Uterus (tissue), 4 donors: ENCODE measurements around the gene LETM1. TPM values are rescaled to one million over a fixed set of nuclear protein-coding genes. Genes with fewer than 3 reads are reported as not detected.

ENCODE experiments used
- DNase-seq, 2 donors: peaks; one replicate each; pipeline ENCODE4 v3.0.0-alpha.2; 2019 to 2020
- H3K27ac ChIP-seq, 2 donors: fragments of 200-600 bp; sonication (generic); 1 replicate in 1 of 2; 2 replicates in 1 of 2; pipeline ENCODE4 v1.5.1; 2016 to 2018
- H3K27me3 ChIP-seq, 2 donors: fragments of 200-600 bp; sonication (generic); one replicate each; pipeline ENCODE4 v1.5.1; 2018 to 2019; ENCODE audit warnings: control low read depth in 1 of 2
- H3K36me3 ChIP-seq, 2 donors: fragments of 200-600 bp; sonication (generic); one replicate each; pipeline ENCODE4 v1.5.1; 2019; ENCODE audit warnings: control low read depth in 1 of 2
- H3K4me1 ChIP-seq, 2 donors: fragments of 200-600 bp; sonication (generic); one replicate each; pipeline ENCODE4 v1.5.1; 2018 to 2019; ENCODE audit warnings: control low read depth in 1 of 2
- H3K4me3 ChIP-seq, 2 donors: fragments of 200-600 bp; sonication (generic); 1 replicate in 1 of 2; 2 replicates in 1 of 2; pipeline ENCODE4 v1.5.1; 2018 to 2019; ENCODE audit warnings: mild to moderate bottlenecking in 1 of 2
- H3K9me3 ChIP-seq, 2 donors: fragments of 200-600 bp; sonication (generic); one replicate each; pipeline ENCODE4 v1.5.1; 2019; ENCODE audit warnings: control low read depth in 1 of 2
- CTCF ChIP-seq, 4 experiments: fragments of 200-600 bp in 2 of 4; fragments of 450-650 bp in 2 of 4; sonication (generic) in 2 of 4; IDR thresholded peaks; one replicate each; pipeline ENCODE4 v1.5.1; 2016 to 2019; ENCODE audit warnings: antibody characterized with exemption in 4 of 4, mild to moderate bottlenecking in 2 of 4, moderate library complexity in 1 of 4
- POLR2A ChIP-seq, 2 donors: fragments of 450-650 bp; IDR thresholded peaks; one replicate each; pipeline ENCODE4 v1.6.1; 2016; ENCODE audit warnings: antibody characterized with exemption in 2 of 2, mild to moderate bottlenecking in 1 of 2, moderate library complexity in 1 of 2
- intact Hi-C: fragments of 100-400 bp; cut with DNase I; formaldehyde crosslinking; loops from one replicate; pipeline ENCODE4 v1.15.1; 2023; ENCODE audit warnings: low total_unique reads
- total RNA-seq, 4 donors: library from RNA; depleted of rRNA in 3 of 4; stranded (reverse); fragments of >200 nt in 3 of 4; gene quantifications; one replicate each; pipeline versions ENCODE4 v1.1.0 to v1.2.4, GENCODE V29; 2014 to 2023
- donor health status: DM: yes; HTN: yes; CAD: no.

Gene LETM1
- total RNA-seq, 4 donors from 2014 or later: 12.4 to 44.3 (median 31.3) TPM

DNA sequence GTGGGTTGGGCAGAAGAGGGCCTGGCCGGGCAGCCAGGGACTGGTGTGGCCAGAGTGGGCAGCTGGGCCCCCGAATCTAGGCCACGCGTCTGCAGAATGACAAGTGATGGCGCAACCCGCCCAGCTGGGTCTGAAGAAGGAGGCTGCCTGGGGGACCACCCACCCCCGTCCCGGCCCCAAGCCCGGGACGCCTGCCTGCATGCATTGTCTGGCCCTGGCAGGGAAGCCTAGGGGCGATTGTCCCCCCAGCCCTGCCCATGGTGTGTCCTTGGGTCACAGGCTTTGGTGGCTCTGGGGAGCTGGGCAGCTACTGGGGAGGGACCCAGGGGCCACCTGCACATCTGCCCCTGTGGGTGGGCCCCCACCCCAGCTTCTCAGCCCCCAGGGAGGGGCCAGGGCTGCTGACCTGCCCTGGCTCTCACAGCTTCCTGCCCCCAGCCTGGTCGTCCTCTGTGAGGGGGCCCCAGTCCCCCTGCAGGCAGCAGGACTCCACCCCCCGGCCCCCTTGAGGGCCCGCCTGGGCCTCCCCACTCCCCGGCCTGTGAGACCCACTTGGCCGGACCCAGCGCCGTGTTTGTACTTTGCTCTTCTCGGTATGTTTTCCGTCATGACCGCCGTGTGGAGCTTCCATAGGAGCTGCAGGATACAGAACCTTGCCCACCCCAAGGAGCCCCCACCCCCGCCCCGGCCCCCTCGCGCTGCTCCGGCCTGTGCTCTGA lies 57.9 kb downstream of the LETM1 start:
- H3K27me3 ChIP-seq: peaks cover 15 to 16% of the 10 kb centered on the region in 2 donors
- H3K4me3 ChIP-seq: no peak overlapping the region
- peaks cover 0 to 17% of the 10 kb centered on the region in 2 donors for H3K4me1 ChIP-seq
- no peak for DNase-seq
- H3K27ac ChIP-seq: no peak overlapping the region
- no peaks in the 10 kb centered on the region for H3K36me3 ChIP-seq
- intact Hi-C loops: no loop called here
- H3K9me3 ChIP-seq: no peaks in the 10 kb centered on the region
- no peak for TF ChIP-seq POLR2A (IDR thresholded peaks at IDR 0.05)
- TF ChIP-seq CTCF (IDR thresholded peaks at IDR 0.05): no peak

DNA sequence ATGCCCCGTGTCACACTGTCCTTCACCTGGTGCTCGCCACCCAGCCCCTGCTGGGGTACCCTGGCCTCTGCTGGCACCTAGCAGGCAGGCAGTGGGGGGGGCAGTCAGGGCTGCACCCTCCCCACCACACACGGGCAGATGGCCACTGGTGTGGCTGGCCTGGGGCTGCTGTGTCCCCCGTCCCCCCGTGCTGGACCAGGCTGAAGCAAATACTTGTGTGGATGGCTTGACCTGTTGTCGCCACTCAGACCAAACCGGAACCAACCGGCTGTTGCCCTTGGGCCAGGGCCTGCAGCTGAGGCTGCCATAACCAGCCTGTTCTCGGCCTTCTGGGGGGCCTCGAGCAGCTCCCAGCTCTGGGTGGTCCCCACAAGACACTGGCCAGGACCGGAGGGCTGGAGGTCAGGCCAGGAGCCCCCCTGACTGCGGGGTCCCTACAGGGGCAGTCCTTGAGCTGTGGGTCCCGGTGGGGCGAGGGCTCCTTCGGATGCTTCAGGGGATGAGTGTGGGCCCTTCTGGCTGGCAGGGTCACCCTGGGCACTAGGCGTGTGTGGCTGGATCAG lies 58.6 kb downstream of the LETM1 start:
- intact Hi-C loops: no loop called here
- no peaks in the 10 kb centered on the region for H3K9me3 ChIP-seq
- H3K27ac ChIP-seq: no peak overlapping the region
- H3K4me1 ChIP-seq: peaks cover 0 to 17% of the 10 kb centered on the region in 2 donors
- no peak for DNase-seq
- TF ChIP-seq CTCF (IDR thresholded peaks at IDR 0.05): no peak
- TF ChIP-seq POLR2A (IDR thresholded peaks at IDR 0.05): no peak
- peaks cover 15 to 16% of the 10 kb centered on the region in 2 donors for H3K27me3 ChIP-seq
- H3K36me3 ChIP-seq: no peaks in the 10 kb centered on the region
- no peak overlapping the region for H3K4me3 ChIP-seq

DNA sequence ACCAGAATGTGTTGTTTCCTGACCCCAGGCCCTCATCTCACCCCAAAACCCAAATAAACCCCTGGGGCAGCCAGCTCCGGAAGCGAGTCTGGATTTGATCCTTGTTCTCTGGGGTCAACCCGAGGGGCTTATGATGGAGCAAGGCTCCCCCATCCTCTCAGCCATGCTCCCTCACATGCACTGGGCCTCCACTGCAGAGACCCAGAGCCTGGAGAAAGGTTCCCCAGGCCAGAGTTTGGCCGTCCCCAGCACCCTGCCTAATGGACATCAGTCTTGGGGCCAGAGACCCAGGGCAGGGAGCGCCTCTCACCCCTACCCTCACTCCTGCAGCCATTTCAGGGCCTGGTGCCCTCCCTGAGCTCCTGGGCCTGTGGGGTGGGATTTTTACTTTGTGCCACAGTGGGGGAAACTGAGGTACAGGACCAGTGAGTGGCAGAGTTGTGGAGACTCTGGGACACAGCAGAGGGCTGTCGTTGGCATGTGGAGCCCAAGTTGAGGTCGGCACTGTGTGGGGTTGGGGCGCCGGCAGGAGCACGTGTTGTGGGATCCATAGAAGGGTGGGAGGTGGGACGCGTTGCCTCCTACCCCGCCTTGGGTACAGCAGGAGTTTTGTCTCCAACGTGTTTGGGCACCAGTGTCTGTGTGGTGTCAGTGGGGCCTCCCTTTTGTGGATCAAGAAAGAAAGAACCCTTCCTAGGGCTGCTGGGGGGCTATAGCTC lies 59.3 kb downstream of the LETM1 start:
- TF ChIP-seq POLR2A (IDR thresholded peaks at IDR 0.05) (no peak), CTCF (IDR thresholded peaks at IDR 0.05) (no peak)
- Histone ChIP-seq H3K27me3 (peaks cover 15 to 16% of the 10 kb centered on the region in 2 donors), H3K36me3 (no peaks in the 10 kb centered on the region)

DNA sequence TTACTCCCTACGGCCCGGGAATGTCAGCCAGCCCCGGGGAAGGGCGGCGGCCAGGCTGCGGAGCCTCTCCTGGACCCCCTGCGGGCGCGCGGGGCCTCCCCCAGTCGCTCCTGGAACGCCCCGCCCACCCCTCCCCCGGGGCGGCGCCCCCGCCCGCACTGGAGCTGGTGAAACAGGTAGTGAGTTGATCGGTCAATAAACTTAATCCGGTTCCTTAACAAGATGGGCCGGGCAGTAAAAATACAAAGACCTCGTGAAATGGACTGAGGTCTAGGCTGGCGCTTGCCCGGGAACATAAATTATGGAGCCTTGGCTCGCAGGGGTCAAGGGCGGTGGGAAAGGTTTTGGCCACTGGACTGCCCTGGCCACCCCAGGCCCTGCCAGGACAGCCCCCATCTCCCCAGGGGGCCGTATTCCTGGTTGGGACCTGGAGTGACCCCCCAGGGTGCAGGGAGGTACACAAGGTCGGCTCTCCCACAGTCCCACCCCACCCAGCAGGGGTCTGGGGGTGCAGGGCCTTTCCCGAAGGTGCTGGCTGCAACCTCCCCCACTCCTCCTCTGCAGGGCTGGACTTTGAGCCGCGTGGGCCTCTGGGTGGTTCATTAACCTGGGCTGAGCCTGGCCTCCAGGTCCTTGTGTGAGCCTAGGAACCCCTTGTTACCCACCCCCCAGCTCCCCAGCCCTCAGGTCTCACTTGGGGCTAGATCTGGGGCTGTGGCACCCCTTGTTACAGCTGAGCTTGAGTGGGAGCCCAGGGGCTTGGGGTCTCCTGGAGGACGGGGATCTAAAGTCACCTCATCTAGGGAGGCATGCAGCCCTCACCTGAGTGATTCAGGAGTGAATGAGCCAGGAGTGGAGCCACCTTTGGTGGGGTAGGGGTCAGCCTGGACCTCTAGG lies 60.4 kb downstream of the LETM1 start:
- TF ChIP-seq CTCF (IDR thresholded peaks at IDR 0.05): no peak
- TF ChIP-seq POLR2A (IDR thresholded peaks at IDR 0.05): no peak
- intact Hi-C loops: no loop called here
- Histone ChIP-seq H3K27ac (no peak overlapping the region), H3K27me3 (peaks cover 15 to 16% of the 10 kb centered on the region in 2 donors), H3K4me1 (peaks cover 0 to 17% of the 10 kb centered on the region in 2 donors), H3K4me3 (peak overlapping the region in 1 of 2 donors; percentile 7), H3K36me3 (no peaks in the 10 kb centered on the region), H3K9me3 (no peaks in the 10 kb centered on the region)
- DNase-seq: no peak

More for the DNA sequence above, 59.3 kb downstream of the LETM1 start:
- peaks cover 0 to 17% of the 10 kb centered on the region in 2 donors for H3K4me1 ChIP-seq
- no peaks in the 10 kb centered on the region for H3K9me3 ChIP-seq
- no peak for DNase-seq
- H3K27ac ChIP-seq: no peak overlapping the region
- H3K4me3 ChIP-seq: no peak overlapping the region
- intact Hi-C loops: no loop called here
